Mesenchymal stem cell (in vitro differentiated cells and primary cell): ENCODE measurements around the gene PRICKLE1.

Experiments
- DNase-seq: peaks from one replicate; pipeline ENCODE4 v3.0.0-alpha.2; 2013
- H2AFZ ChIP-seq: one replicate; pipeline ENCODE4 v1.6.1; 2013; ENCODE audit warnings: low read depth, mild to moderate bottlenecking, control low read depth, inconsistent platforms, low read length, moderate library complexity
- H2AK5ac ChIP-seq: 2 replicates; pipeline ENCODE4 v1.6.1; 2013; ENCODE audit warnings: low read length, moderate library complexity, mild to moderate bottlenecking, inconsistent platforms; ENCODE audit not compliant: severe bottlenecking
- H2BK120ac ChIP-seq: one replicate; pipeline ENCODE4 v1.6.1; 2013; ENCODE audit warnings: low read depth, mild to moderate bottlenecking, inconsistent platforms, low read length, moderate library complexity
- H2BK12ac ChIP-seq, 2 experiments: one replicate each; pipeline ENCODE4 v1.6.1; 2013; ENCODE audit warnings: inconsistent platforms in 2 of 2, low read length in 2 of 2, mild to moderate bottlenecking in 2 of 2, moderate library complexity in 2 of 2, control low read depth in 1 of 2
- H2BK15ac ChIP-seq: one replicate; pipeline ENCODE4 v1.6.1; 2013; ENCODE audit warnings: mild to moderate bottlenecking, low read depth, inconsistent platforms; ENCODE audit not compliant: poor library complexity, severe bottlenecking
- H2BK5ac ChIP-seq: 2 replicates; pipeline ENCODE4 v1.6.1; 2013; ENCODE audit warnings: low read depth, mild to moderate bottlenecking, low read length, control low read depth, inconsistent platforms; ENCODE audit not compliant: poor library complexity, severe bottlenecking
- H3K14ac ChIP-seq, 2 experiments: one replicate each; pipeline ENCODE4 v1.6.1; 2013; ENCODE audit warnings: inconsistent platforms in 2 of 2, low read length in 2 of 2, control low read depth in 1 of 2, mild to moderate bottlenecking in 1 of 2, moderate library complexity in 1 of 2
- H3K18ac ChIP-seq, 2 experiments: one replicate each; pipeline ENCODE4 v1.6.1; 2013; ENCODE audit warnings: inconsistent platforms in 2 of 2, low read length in 2 of 2, control low read depth in 1 of 2, low read depth in 1 of 2, mild to moderate bottlenecking in 1 of 2
- H3K23ac ChIP-seq, 2 experiments: one replicate each; pipeline ENCODE4 v1.6.1; 2013; ENCODE audit warnings: inconsistent platforms in 2 of 2, low read length in 2 of 2, mild to moderate bottlenecking in 2 of 2, moderate library complexity in 2 of 2, control low read depth in 1 of 2
- H3K27ac ChIP-seq: 2 replicates; pipeline ENCODE4 v1.5.1; 2013; ENCODE audit warnings: mild to moderate bottlenecking, moderate library complexity, low read length, control low read depth, inconsistent platforms; ENCODE audit not compliant: poor library complexity, severe bottlenecking
- H3K27me3 ChIP-seq, 2 experiments: 2 replicates each; pipeline versions ENCODE4 v1.6.1 to v1.7.0; 2013; ENCODE audit warnings: low read length in 2 of 2, mild to moderate bottlenecking in 2 of 2, moderate library complexity in 2 of 2, control low read depth in 1 of 2, inconsistent platforms in 1 of 2; ENCODE audit not compliant: control insufficient read depth in 1 of 2, insufficient read depth in 1 of 2
- H3K36me3 ChIP-seq, 2 experiments: 2 replicates each; pipeline versions ENCODE4 v1.6.1 to v1.7.0; 2013; ENCODE audit warnings: low read length in 2 of 2, control low read depth in 1 of 2, inconsistent platforms in 1 of 2, low read depth in 1 of 2, mild to moderate bottlenecking in 1 of 2; ENCODE audit not compliant: insufficient read depth in 2 of 2, control insufficient read depth in 1 of 2
- H3K4ac ChIP-seq, 2 experiments: one replicate each; pipeline ENCODE4 v1.6.1; 2013; ENCODE audit warnings: inconsistent platforms in 2 of 2, low read length in 2 of 2, mild to moderate bottlenecking in 2 of 2, moderate library complexity in 2 of 2, control low read depth in 1 of 2, low read depth in 1 of 2
- H3K4me1 ChIP-seq: 2 replicates; pipeline ENCODE4 v1.6.1; 2013; ENCODE audit warnings: low read depth, low read length, control low read depth; ENCODE audit not compliant: control insufficient read depth, insufficient read depth
- H3K4me2 ChIP-seq: 2 replicates; pipeline ENCODE4 v1.6.1; 2013; ENCODE audit warnings: low read length, mild to moderate bottlenecking, inconsistent platforms; ENCODE audit not compliant: poor library complexity, severe bottlenecking
- H3K4me3 ChIP-seq, 2 experiments: 2 replicates each; pipeline versions ENCODE4 v1.5.1 to v1.7.0; 2013; ENCODE audit warnings: low read length in 2 of 2, mild to moderate bottlenecking in 2 of 2, control low read depth in 1 of 2, low read depth in 1 of 2; ENCODE audit not compliant: insufficient read depth in 1 of 2
- H3K79me1 ChIP-seq: replicated peaks from 2 replicates; pipeline ENCODE4 v1.6.1; 2013; ENCODE audit warnings: mild to moderate bottlenecking, control low read depth, low read length, inconsistent platforms; ENCODE audit not compliant: poor library complexity, severe bottlenecking
- H3K9ac ChIP-seq: 2 replicates; pipeline ENCODE4 v1.7.0; 2013; ENCODE audit warnings: mild to moderate bottlenecking, low read length, moderate library complexity
- H3K9me3 ChIP-seq: 2 replicates; pipeline ENCODE4 v1.7.0; 2013; ENCODE audit warnings: mild to moderate bottlenecking, low read length; ENCODE audit not compliant: control insufficient read depth
- H4K8ac ChIP-seq: one replicate; pipeline ENCODE4 v1.6.1; 2013; ENCODE audit warnings: inconsistent platforms, mild to moderate bottlenecking, low read length, moderate library complexity
- H4K91ac ChIP-seq: one replicate; pipeline ENCODE4 v1.6.1; 2013; ENCODE audit warnings: mild to moderate bottlenecking, low read length, inconsistent platforms
- WGBS: methylation state at CpG from one replicate; pipeline ENCODE4 v1.1.7; 2013; ENCODE audit warnings: mixed read lengths; 5-methylcytosine and 5-hydroxymethylcytosine counted together

Gene PRICKLE1

DNA sequence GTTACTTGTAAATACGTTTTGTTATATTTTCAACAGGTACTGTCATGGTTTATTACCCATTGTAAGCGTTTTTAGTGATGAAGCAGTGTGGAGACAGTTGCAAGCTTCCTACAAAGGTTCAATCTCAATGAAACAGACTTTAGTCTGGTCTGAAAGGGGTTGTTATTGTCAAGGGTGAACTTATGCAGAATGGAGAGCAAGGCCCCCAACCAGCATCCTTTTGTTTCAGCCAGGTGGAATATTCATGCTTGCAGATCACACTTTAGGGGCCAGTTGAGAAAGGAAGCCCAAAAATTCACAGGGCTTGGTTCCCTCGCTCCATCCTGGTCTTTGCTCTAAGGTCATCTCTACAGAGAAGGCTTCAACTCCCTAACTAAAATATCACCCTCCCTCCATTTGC is 103.7 kb downstream of the PRICKLE1 start:
- H3K4me3 ChIP-seq: no peak overlapping the region
- H3K27ac ChIP-seq: no peak overlapping the region
- H3K27me3 ChIP-seq: no peaks in the 10 kb centered on the region
- 81% methylated on average over 3 of the region's 3 CpGs for WGBS
- DNase-seq: no peak
- H3K36me3 ChIP-seq: peaks cover 4 to 5% of the 10 kb centered on the region in 2 experiments
- H3K14ac ChIP-seq: no peak overlapping the region
- no peak overlapping the region for H4K8ac ChIP-seq
- H3K9me3 ChIP-seq: no peaks in the 10 kb centered on the region
- no peak overlapping the region for H3K4me2 ChIP-seq
- no peak overlapping the region for H3K9ac ChIP-seq
- H2AK5ac ChIP-seq: no peak overlapping the region
- no peak overlapping the region for H3K23ac ChIP-seq
- H4K91ac ChIP-seq: no peak overlapping the region
- no peak overlapping the region for H3K18ac ChIP-seq
- no peak overlapping the region for H2AFZ ChIP-seq
- no peak overlapping the region for H2BK15ac ChIP-seq
- no peak overlapping the region for H2BK120ac ChIP-seq
- peaks cover 20% of the 10 kb centered on the region for H3K79me1 ChIP-seq
- H2BK5ac ChIP-seq: no peak overlapping the region
- no peak overlapping the region for H3K4ac ChIP-seq
- H2BK12ac ChIP-seq: no peak overlapping the region
- H3K4me1 ChIP-seq: no peaks in the 10 kb centered on the region

DNA sequence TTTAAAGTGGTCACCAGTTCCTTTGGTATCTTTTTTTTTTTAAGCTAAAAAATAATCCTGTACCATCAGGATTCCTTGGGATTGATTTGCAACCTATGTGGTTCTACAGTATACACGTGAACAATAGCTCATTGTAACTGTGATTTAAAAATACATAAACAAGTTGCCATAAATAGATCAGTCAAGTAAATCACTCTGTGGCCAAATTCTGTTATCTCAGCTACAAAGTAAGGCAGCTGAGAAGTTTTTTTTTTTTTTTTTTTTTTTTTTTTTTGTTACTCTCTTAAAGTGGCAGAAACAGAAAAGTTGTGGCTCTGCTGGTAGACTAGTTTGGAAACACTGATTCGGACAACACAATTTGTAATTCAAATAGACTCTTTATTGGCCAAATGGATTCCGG is 104.5 kb downstream of the PRICKLE1 start:
- H3K36me3 ChIP-seq: no peaks in the 10 kb centered on the region
- H3K27me3 ChIP-seq: no peaks in the 10 kb centered on the region
- H3K79me1 ChIP-seq: peaks cover 13% of the 10 kb centered on the region
- H2BK12ac ChIP-seq: no peak overlapping the region
- H4K91ac ChIP-seq: no peak overlapping the region
- peak overlapping the region in 1 of 2 experiments; percentile 90 for H3K4me3 ChIP-seq
- H3K4ac ChIP-seq: no peak overlapping the region
- peak overlapping the region; percentile 93 for H3K9ac ChIP-seq
- peak; percentile 5 for DNase-seq
- H2BK120ac ChIP-seq: no peak overlapping the region
- 64% methylated on average over 1 of the region's 3 CpGs for WGBS
- H3K14ac ChIP-seq: no peak overlapping the region
- H3K4me2 ChIP-seq: no peak overlapping the region
- H3K18ac ChIP-seq: no peak overlapping the region
- no peak overlapping the region for H2AK5ac ChIP-seq
- H4K8ac ChIP-seq: no peak overlapping the region
- no peaks in the 10 kb centered on the region for H3K9me3 ChIP-seq
- H2BK5ac ChIP-seq: no peak overlapping the region
- no peaks in the 10 kb centered on the region for H3K4me1 ChIP-seq
- no peak overlapping the region for H2AFZ ChIP-seq
- no peak overlapping the region for H2BK15ac ChIP-seq
- no peak overlapping the region for H3K23ac ChIP-seq
- H3K27ac ChIP-seq: no peak overlapping the region

GRCh38 chr12:42483521-42483790 is 106.1 kb downstream of the PRICKLE1 start:
- peaks cover 2% of the 10 kb centered on the region for H3K4me1 ChIP-seq
- H3K14ac ChIP-seq: peak overlapping the region in 1 of 2 experiments; percentile 68
- peak overlapping the region; percentile 87 to 91 for H3K18ac ChIP-seq
- peak overlapping the region; percentile 87 for H3K27ac ChIP-seq
- no peak overlapping the region for H2BK12ac ChIP-seq
- peak overlapping the region; percentile 93 for H3K9ac ChIP-seq
- H2AK5ac ChIP-seq: no peak overlapping the region
- peak overlapping the region; percentile 65 for H4K91ac ChIP-seq
- H3K23ac ChIP-seq: no peak overlapping the region
- WGBS: under 1% methylated on average over 28 of the region's 30 CpGs
- no peaks in the 10 kb centered on the region for H3K36me3 ChIP-seq
- peak overlapping the region; percentile 80 for H2BK15ac ChIP-seq
- peaks cover 10% of the 10 kb centered on the region for H3K79me1 ChIP-seq
- no peak overlapping the region for H3K4ac ChIP-seq
- H3K9me3 ChIP-seq: no peaks in the 10 kb centered on the region
- no peak for DNase-seq
- H2BK5ac ChIP-seq: peak overlapping the region; percentile 33
- H4K8ac ChIP-seq: peak overlapping the region; percentile 2
- peak overlapping the region; percentile 70 to 90 for H3K4me3 ChIP-seq
- peak overlapping the region; percentile 71 for H3K4me2 ChIP-seq
- H3K27me3 ChIP-seq: no peaks in the 10 kb centered on the region
- H2AFZ ChIP-seq: peak overlapping the region; percentile 79
- H2BK120ac ChIP-seq: no peak overlapping the region

- H2BK15ac ChIP-seq: no peak overlapping the region
- H3K79me1 ChIP-seq: peaks cover 7% of the 10 kb centered on the region
- H2BK120ac ChIP-seq: peak overlapping the region; percentile 78
- H3K27ac ChIP-seq: peak overlapping the region; percentile 86
- H4K8ac ChIP-seq: peak overlapping the region; percentile 2
- H3K36me3 ChIP-seq: no peaks in the 10 kb centered on the region
- no peak overlapping the region for H3K23ac ChIP-seq
- H3K4ac ChIP-seq: no peak overlapping the region
- peak overlapping the region in 1 of 2 experiments; percentile 92 for H2BK12ac ChIP-seq
- peak; percentile 71 for DNase-seq
- H3K18ac ChIP-seq: peak overlapping the region; percentile 87 to 91
- peak overlapping the region in 1 of 2 experiments; percentile 95 for H3K14ac ChIP-seq
- under 1% methylated on average over 63 of the region's 83 CpGs for WGBS
- no peaks in the 10 kb centered on the region for H3K27me3 ChIP-seq
- H3K9ac ChIP-seq: peak overlapping the region; percentile 93
- H4K91ac ChIP-seq: peak overlapping the region; percentile 65
- peak overlapping the region; percentile 71 for H3K4me2 ChIP-seq
- peaks cover 2% of the 10 kb centered on the region for H3K4me1 ChIP-seq
- H2AFZ ChIP-seq: peak overlapping the region; percentile 97
- peak overlapping the region; percentile 33 for H2BK5ac ChIP-seq
- H2AK5ac ChIP-seq: peak overlapping the region; percentile 58
- peak overlapping the region; percentile 70 to 90 for H3K4me3 ChIP-seq
- no peaks in the 10 kb centered on the region for H3K9me3 ChIP-seq
Measured at GRCh38 chr12:42482748-42483520, 106.6 kb downstream of the PRICKLE1 start.
